Kidney glomerular epithelial cell (primary cell): ENCODE results near the gene CABCOCO1.

ENCODE experiments used
- DNase-seq: peaks from one replicate; lab custom pipeline; 2025; lab: John Stamatoyannopoulos, UW

CABCOCO1 gene

GRCh38 chr10:61784354-61785133, 121.8 kb downstream of the CABCOCO1 start:
- no peak for DNase-seq

GRCh38 chr10:61785473-61786105, 122.9 kb downstream of the CABCOCO1 start:
- no peak for DNase-seq

- DNase-seq, result peak; percentile 23
Measured at GRCh38 chr10:61786728-61787127, 124.0 kb downstream of the CABCOCO1 start.

- DNase-seq, result no peak
Measured at GRCh38 chr10:61787170-61787569, 124.4 kb downstream of the CABCOCO1 start.

- no peak for DNase-seq
Measured at GRCh38 chr10:61789031-61789430, 126.3 kb downstream of the CABCOCO1 start.

GRCh38 chr10:61791216-61791615, 128.5 kb downstream of the CABCOCO1 start:
- DNase-seq, result no peak

GRCh38 chr10:61792097-61792716, 129.5 kb downstream of the CABCOCO1 start:
- no peak for DNase-seq

- DNase-seq, result no peak
Measured at GRCh38 chr10:61792921-61793320, 130.2 kb downstream of the CABCOCO1 start.

GRCh38 chr10:61793760-61794703, 131.3 kb downstream of the CABCOCO1 start:
- DNase-seq, result no peak

- no peak for DNase-seq
Measured at GRCh38 chr10:61795147-61795546, 132.4 kb downstream of the CABCOCO1 start.

- no peak for DNase-seq
Measured at GRCh38 chr10:61795551-61795950, 132.8 kb downstream of the CABCOCO1 start.

GRCh38 chr10:61796785-61797184, 134.1 kb downstream of the CABCOCO1 start:
- no peak for DNase-seq

GRCh38 chr10:61797304-61798153, 134.8 kb downstream of the CABCOCO1 start:
- DNase-seq, result no peak

- DNase-seq, result no peak
Measured at GRCh38 chr10:61798713-61799112, 136.0 kb downstream of the CABCOCO1 start.

GRCh38 chr10:61801484-61801883, 138.8 kb downstream of the CABCOCO1 start:
- DNase-seq, result no peak

GRCh38 chr10:61803269-61803668, 140.5 kb downstream of the CABCOCO1 start:
- DNase-seq, result no peak

- no peak for DNase-seq
Measured at GRCh38 chr10:61804414-61804813, 141.7 kb downstream of the CABCOCO1 start.

GRCh38 chr10:61805091-61805490, 142.4 kb downstream of the CABCOCO1 start:
- no peak for DNase-seq

GRCh38 chr10:61810263-61810662, 147.5 kb downstream of the CABCOCO1 start:
- DNase-seq, result no peak

- no peak for DNase-seq
Measured at GRCh38 chr10:61812052-61812721, 149.5 kb downstream of the CABCOCO1 start.
